GM12878 (cell line): ENCODE data around the gene TUT1. TPM values are rescaled to one million over a fixed set of nuclear protein-coding genes. Genes with fewer than 3 reads are reported as not detected.

Experiments used
- CHD1 ChIP-seq: IDR thresholded peaks from 2 replicates; pipeline ENCODE4 v1.6.1; 2012; ENCODE audit warnings: low read depth, low read length, improper control_type of control experiment
- CREM ChIP-seq: IDR thresholded peaks from 2 replicates; pipeline ENCODE4 v1.6.1; 2014; ENCODE audit warnings: antibody characterized with exemption, low read depth
- ETV6 ChIP-seq, 2 experiments: fragments of 450-650 bp in 1 of 2; IDR thresholded peaks in 1 of 2; conservative IDR thresholded peaks in 1 of 2; 2 replicates each; pipeline ENCODE4 v1.6.1; 2014; ENCODE audit warnings: antibody characterized with exemption in 1 of 2, borderline replicate concordance in 1 of 2, low read depth in 1 of 2, mild to moderate bottlenecking in 1 of 2, moderate library complexity in 1 of 2
- GABPA ChIP-seq: IDR thresholded peaks from 2 replicates; pipeline ENCODE4 v1.6.1; 2014; ENCODE audit warnings: antibody characterized with exemption, low read depth, mild to moderate bottlenecking, inconsistent platforms
- GATAD2B ChIP-seq: fragments of 450-650 bp; conservative IDR thresholded peaks from 2 replicates; pipeline ENCODE4 v1.6.1; 2017; ENCODE audit warnings: low read depth, mild to moderate bottlenecking, moderate library complexity
- IRF4 ChIP-seq: IDR thresholded peaks from 2 replicates; pipeline ENCODE4 v1.6.1; 2011; ENCODE audit warnings: low read depth, low read length
- JUNB ChIP-seq: IDR thresholded peaks from 2 replicates; pipeline ENCODE4 v1.6.1; 2016; ENCODE audit warnings: antibody characterized with exemption, mild to moderate bottlenecking
- MTA2 ChIP-seq: fragments of 450-650 bp; IDR thresholded peaks from 2 replicates; pipeline ENCODE4 v1.6.1; 2016; ENCODE audit warnings: low read depth, mild to moderate bottlenecking, moderate library complexity
- MTA3 ChIP-seq: IDR thresholded peaks from 2 replicates; pipeline ENCODE4 v1.6.1; 2012; ENCODE audit warnings: low read length, inconsistent platforms, borderline replicate concordance
- SIN3A ChIP-seq: IDR thresholded peaks from 2 replicates; pipeline ENCODE4 v1.6.1; 2012; ENCODE audit warnings: low read depth, low read length, improper control_type of control experiment
- SMAD1 ChIP-seq: fragments of 450-650 bp; IDR thresholded peaks from 2 replicates; pipeline ENCODE4 v1.6.1; 2018; ENCODE audit warnings: mild to moderate bottlenecking, low read depth; ENCODE audit not compliant: partially characterized antibody
- SPI1 ChIP-seq: IDR thresholded peaks from 2 replicates; pipeline ENCODE4 v1.6.1; 2011; ENCODE audit warnings: low read depth, mild to moderate bottlenecking, low read length, moderate library complexity, borderline replicate concordance; ENCODE audit not compliant: insufficient read depth
- SREBF1 ChIP-seq: IDR thresholded peaks from 2 replicates; pipeline ENCODE4 v1.6.1; 2012; ENCODE audit warnings: mild to moderate bottlenecking, low read length
- SRF ChIP-seq, 2 experiments: IDR thresholded peaks; 2 replicates each; pipeline ENCODE4 v1.6.1; 2011; ENCODE audit warnings: low read depth in 2 of 2, low read length in 2 of 2, mild to moderate bottlenecking in 1 of 2, moderate library complexity in 1 of 2
- STAT3 ChIP-seq: IDR thresholded peaks from 2 replicates; pipeline ENCODE4 v1.6.1; 2011; ENCODE audit warnings: low read depth, low read length, improper control_type of control experiment
- TARDBP ChIP-seq: IDR thresholded peaks from 2 replicates; pipeline ENCODE4 v1.6.1; 2016; ENCODE audit warnings: borderline replicate concordance
- ZZZ3 ChIP-seq: IDR thresholded peaks from 2 replicates; pipeline ENCODE4 v1.6.1; 2011; ENCODE audit warnings: low read depth; ENCODE audit not compliant: control insufficient read depth, insufficient read length
- polyA plus RNA-seq, 11 experiments: library from polyadenylated mRNA; depleted of rRNA in 4 of 11; unstranded in 6 of 11; stranded (reverse) in 5 of 11; fragments of >200 nt; fragmentation: Nextera tagmentation in 4 of 11; fragmentation: Illumina TruSeq in 1 of 11; extraction: Ambion mirVana in 4 of 11; extraction: Trizol in 1 of 11; gene quantifications; 1 replicate in 1 of 11; 2 replicates in 10 of 11; pipeline versions ENCODE4 v1.2.1 to v1.2.3, GENCODE V29; 2011 to 2016; ENCODE audit warnings: inconsistent platforms in 2 of 11, missing spikeins in 2 of 11, low read depth in 1 of 11
- total RNA-seq, 4 experiments: library from RNA; depleted of rRNA in 3 of 4; stranded (reverse); fragments of >200 nt in 3 of 4; fragmentation: Illumina TruSeq in 1 of 4; extraction: Trizol in 1 of 4; gene quantifications; 2 replicates each; pipeline versions ENCODE4 v1.2.1 to v1.2.3, GENCODE V29; 2013 to 2021
- TF ChIP-seq, protein P1 (sequence below), 3 experiments: IDR thresholded peaks in 2 of 3; conservative IDR thresholded peaks in 1 of 3; 2 replicates each; pipeline ENCODE4 v1.5.1; 2011; ENCODE audit warnings: low read depth in 3 of 3, low read length in 3 of 3, mild to moderate bottlenecking in 3 of 3, control low read depth in 2 of 3, moderate library complexity in 2 of 3, inconsistent platforms in 1 of 3, mixed read lengths in 1 of 3; ENCODE audit not compliant: control insufficient read depth in 2 of 3, insufficient read depth in 1 of 3; ENCODE audit errors: extremely low read depth in 1 of 3
- TF ChIP-seq, protein P2 (sequence below): IDR thresholded peaks from 2 replicates; pipeline ENCODE4 v1.6.1; 2011; ENCODE audit warnings: low read depth, low read length, improper control_type of control experiment, borderline replicate concordance
- TF ChIP-seq, protein P3 (sequence below): IDR thresholded peaks from 2 replicates; pipeline ENCODE4 v1.6.1; 2012; ENCODE audit warnings: improper control_type of control experiment, low read depth, low read length; ENCODE audit not compliant: insufficient replicate concordance
- TF ChIP-seq, protein P4 (sequence below): fragments of 450-650 bp; IDR thresholded peaks from 2 replicates; pipeline ENCODE4 v1.6.1; 2016; ENCODE audit warnings: mild to moderate bottlenecking

Gene TUT1
- total and polyA plus RNA-seq, 10 of the 15 experiments (the other 5 are each of a cell fraction or from before 2014, with no cell fraction given), result 1.1 to 29.9 (median 16.2) TPM

DNA sequence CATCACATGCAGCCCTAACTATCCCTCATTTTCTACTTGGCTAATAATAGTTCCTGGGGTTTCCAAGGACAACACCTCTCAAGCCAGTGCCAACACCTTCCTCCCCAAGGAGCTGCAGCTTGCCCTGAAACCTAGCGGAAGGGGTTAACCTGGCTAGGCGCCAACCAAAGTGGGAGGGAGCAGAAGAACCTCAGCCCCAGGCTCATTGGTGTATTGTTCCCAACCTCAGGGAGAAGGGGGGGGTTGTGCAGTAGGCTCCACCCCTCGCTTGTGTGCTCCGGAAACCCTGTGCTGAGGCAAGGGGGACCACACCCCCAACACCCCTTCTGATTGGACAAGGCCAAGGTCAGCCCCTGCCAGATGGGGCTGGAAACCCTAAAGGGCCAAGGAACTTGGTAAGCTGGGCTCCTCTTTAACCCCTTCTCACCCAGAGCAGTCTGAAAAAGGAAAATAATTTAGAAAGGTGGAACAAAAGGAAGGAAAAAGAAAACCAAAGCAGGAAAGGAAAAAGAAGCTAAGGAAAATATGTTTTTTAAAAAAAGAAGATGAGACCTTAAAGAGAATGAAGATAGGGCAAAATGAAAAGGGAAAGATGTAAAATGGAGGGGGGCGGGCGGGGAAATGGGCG, 7.9 kb upstream of the TUT1 start (continued):
- TF ChIP-seq, protein P1, sequence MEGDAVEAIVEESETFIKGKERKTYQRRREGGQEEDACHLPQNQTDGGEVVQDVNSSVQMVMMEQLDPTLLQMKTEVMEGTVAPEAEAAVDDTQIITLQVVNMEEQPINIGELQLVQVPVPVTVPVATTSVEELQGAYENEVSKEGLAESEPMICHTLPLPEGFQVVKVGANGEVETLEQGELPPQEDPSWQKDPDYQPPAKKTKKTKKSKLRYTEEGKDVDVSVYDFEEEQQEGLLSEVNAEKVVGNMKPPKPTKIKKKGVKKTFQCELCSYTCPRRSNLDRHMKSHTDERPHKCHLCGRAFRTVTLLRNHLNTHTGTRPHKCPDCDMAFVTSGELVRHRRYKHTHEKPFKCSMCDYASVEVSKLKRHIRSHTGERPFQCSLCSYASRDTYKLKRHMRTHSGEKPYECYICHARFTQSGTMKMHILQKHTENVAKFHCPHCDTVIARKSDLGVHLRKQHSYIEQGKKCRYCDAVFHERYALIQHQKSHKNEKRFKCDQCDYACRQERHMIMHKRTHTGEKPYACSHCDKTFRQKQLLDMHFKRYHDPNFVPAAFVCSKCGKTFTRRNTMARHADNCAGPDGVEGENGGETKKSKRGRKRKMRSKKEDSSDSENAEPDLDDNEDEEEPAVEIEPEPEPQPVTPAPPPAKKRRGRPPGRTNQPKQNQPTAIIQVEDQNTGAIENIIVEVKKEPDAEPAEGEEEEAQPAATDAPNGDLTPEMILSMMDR (IDR thresholded peaks at IDR 0.05 in 2 of 3, conservative IDR thresholded peaks at IDR 0.05 in 1 of 3; ENCODE audit: control insufficient read depth in 2 of 3, extremely low read depth in 1 of 3, insufficient read depth in 1 of 3, low read depth in 3 of 3, low read length in 3 of 3), result no peak
- TF ChIP-seq, protein P2, sequence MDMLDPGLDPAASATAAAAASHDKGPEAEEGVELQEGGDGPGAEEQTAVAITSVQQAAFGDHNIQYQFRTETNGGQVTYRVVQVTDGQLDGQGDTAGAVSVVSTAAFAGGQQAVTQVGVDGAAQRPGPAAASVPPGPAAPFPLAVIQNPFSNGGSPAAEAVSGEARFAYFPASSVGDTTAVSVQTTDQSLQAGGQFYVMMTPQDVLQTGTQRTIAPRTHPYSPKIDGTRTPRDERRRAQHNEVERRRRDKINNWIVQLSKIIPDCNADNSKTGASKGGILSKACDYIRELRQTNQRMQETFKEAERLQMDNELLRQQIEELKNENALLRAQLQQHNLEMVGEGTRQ, result no peak
- TF ChIP-seq GABPA, result 0 out of 2 replicates have a peak, but pooled peaks have one; percentile 28
- TF ChIP-seq SREBF1, result no peak
- no peak for TF ChIP-seq ZZZ3
- no peak for TF ChIP-seq STAT3
- TF ChIP-seq MTA3, result no peak
- no peak for TF ChIP-seq SRF (IDR thresholded peaks at IDR 0.05; ENCODE audit: low read depth in 2 of 2, low read length in 2 of 2)
- TF ChIP-seq MTA2, result peak; percentile 42; the same call in 1 of the 2 replicates
- no peak for TF ChIP-seq CHD1
- no peak for TF ChIP-seq IRF4
- 0 out of 2 replicates have a peak, but pooled peaks have one; percentile 66 for TF ChIP-seq SIN3A
- TF ChIP-seq, protein P3, sequence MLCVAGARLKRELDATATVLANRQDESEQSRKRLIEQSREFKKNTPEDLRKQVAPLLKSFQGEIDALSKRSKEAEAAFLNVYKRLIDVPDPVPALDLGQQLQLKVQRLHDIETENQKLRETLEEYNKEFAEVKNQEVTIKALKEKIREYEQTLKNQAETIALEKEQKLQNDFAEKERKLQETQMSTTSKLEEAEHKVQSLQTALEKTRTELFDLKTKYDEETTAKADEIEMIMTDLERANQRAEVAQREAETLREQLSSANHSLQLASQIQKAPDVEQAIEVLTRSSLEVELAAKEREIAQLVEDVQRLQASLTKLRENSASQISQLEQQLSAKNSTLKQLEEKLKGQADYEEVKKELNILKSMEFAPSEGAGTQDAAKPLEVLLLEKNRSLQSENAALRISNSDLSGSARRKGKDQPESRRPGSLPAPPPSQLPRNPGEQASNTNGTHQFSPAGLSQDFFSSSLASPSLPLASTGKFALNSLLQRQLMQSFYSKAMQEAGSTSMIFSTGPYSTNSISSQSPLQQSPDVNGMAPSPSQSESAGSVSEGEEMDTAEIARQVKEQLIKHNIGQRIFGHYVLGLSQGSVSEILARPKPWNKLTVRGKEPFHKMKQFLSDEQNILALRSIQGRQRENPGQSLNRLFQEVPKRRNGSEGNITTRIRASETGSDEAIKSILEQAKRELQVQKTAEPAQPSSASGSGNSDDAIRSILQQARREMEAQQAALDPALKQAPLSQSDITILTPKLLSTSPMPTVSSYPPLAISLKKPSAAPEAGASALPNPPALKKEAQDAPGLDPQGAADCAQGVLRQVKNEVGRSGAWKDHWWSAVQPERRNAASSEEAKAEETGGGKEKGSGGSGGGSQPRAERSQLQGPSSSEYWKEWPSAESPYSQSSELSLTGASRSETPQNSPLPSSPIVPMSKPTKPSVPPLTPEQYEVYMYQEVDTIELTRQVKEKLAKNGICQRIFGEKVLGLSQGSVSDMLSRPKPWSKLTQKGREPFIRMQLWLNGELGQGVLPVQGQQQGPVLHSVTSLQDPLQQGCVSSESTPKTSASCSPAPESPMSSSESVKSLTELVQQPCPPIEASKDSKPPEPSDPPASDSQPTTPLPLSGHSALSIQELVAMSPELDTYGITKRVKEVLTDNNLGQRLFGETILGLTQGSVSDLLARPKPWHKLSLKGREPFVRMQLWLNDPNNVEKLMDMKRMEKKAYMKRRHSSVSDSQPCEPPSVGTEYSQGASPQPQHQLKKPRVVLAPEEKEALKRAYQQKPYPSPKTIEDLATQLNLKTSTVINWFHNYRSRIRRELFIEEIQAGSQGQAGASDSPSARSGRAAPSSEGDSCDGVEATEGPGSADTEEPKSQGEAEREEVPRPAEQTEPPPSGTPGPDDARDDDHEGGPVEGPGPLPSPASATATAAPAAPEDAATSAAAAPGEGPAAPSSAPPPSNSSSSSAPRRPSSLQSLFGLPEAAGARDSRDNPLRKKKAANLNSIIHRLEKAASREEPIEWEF, result no peak
- TF ChIP-seq ETV6 (conservative IDR thresholded peaks at IDR 0.05 in 1 of 2, IDR thresholded peaks at IDR 0.05 in 1 of 2; ENCODE audit: borderline replicate concordance in 1 of 2, low read depth in 1 of 2), result no peak
- no peak for TF ChIP-seq TARDBP
- no peak for TF ChIP-seq GATAD2B
- TF ChIP-seq, protein P4, sequence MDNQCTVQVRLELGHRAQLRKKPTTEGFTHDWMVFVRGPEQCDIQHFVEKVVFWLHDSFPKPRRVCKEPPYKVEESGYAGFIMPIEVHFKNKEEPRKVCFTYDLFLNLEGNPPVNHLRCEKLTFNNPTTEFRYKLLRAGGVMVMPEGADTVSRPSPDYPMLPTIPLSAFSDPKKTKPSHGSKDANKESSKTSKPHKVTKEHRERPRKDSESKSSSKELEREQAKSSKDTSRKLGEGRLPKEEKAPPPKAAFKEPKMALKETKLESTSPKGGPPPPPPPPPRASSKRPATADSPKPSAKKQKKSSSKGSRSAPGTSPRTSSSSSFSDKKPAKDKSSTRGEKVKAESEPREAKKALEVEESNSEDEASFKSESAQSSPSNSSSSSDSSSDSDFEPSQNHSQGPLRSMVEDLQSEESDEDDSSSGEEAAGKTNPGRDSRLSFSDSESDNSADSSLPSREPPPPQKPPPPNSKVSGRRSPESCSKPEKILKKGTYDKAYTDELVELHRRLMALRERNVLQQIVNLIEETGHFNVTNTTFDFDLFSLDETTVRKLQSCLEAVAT, result peak; percentile 82
- TF ChIP-seq SPI1, result peak; percentile 19; the same call in 1 of the 2 replicates
- peak; percentile 54; the same call in 1 of the 2 replicates for TF ChIP-seq CREM
- TF ChIP-seq SMAD1, result peak; percentile 99
- no peak for TF ChIP-seq JUNB
